NCI-H510A (cell line): ENCODE measurements around the gene CDK11B.

ENCODE experiments used
- DNase-seq: peaks from one replicate; lab custom pipeline; 2025; lab: John Stamatoyannopoulos, UW

The CDK11B gene

GRCh38 chr1:1615256-1616044 lies 43.4 kb downstream of the CDK11B start, which contains the start of gene MIB2:
Gene MIB2 (plus strand): TSS chr1:1615500. CDS start chr1:1623453, 7,953 bp downstream.
- peak; percentile 100 for DNase-seq

DNA sequence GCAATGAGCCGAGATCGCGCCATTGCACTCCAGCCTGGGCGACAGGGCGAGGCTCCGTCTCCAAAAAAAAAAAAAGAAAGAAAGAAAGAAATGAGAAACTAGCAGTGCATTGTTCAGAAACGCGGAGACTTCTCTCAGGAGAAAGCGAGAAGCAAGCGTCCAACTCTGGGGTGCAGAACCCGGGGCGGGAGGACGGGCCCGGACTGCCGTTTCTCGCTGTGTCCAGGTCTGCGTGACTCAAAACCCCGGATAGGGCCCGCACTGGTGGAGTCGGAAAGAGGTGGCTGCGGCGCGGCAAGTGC lies 43.9 kb downstream of the CDK11B start:
- no peak for DNase-seq

- DNase-seq, result no peak
These were observed 44.4 kb downstream of the CDK11B start for GRCh38 chr1:1614204-1614953.

GRCh38 chr1:1613509-1614082 lies 45.2 kb downstream of the CDK11B start:
- no peak for DNase-seq

- peak; percentile 73 for DNase-seq
These were observed 46.8 kb downstream of the CDK11B start for GRCh38 chr1:1612104-1612400.

GRCh38 chr1:1610796-1611195 lies 48.0 kb downstream of the CDK11B start:
- DNase-seq, result no peak

DNA sequence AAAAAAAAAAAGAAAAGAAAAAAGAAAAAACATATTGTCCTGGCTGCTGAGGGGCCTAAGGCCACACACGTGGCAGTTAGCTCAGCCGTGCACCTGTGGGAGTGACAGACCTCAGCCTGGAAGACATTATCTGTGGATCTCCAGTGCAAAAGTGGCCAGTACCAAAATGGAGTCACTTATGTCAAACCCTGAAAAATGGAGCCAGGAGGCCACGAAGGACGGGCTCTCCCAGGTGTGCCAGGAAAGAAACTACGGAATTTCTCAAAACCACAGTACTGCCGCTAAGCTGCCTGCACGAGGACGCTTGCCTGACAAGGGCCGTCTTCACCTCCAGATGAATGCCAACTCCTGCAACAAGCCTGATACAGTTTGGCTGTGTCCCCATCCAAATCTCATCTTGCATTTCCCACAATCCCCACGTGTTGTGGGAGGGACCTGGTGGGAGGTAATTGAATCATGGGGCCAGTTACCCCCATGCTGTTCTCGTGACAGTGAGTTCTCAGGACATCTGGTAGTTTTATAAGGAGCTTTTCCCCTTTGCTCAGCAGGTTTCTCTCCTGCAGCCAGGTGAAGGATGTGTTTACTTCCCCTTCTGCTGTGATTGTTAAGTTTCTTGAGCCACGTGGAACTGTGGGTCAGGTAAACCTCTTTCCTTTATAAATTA lies 48.9 kb downstream of the CDK11B start:
- DNase-seq, result no peak

GRCh38 chr1:1606232-1606631 lies 52.6 kb downstream of the CDK11B start:
- DNase-seq, result no peak

GRCh38 chr1:1605724-1606123 lies 53.1 kb downstream of the CDK11B start:
- no peak for DNase-seq

DNA sequence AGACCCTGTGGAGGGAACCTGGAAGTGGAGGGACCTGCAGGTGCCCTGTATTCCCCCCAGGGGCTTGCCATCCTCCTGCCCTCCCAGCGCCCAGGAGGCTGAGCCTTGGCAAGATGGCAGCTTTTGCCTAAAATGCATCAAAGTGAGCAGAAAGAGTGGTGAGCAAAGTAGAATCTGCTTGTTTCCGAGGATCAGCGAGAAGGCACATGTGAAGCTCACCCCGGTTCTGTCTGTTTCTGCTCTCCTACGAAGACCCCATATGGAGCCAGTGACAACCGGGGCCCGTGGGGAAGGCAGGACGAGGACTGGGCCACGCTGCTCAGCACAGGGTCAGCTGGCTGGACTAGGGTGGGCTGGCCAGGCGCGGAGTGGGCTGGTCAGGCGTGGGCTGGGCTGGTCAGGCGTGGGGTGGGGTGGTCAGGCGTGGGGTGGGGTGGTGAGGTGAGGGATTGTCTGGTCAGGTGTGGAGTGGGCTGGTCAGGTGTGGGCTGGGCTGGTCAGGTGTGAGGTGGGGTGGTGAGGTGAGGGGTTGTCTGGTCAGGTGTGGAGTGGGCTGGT lies 53.7 kb downstream of the CDK11B start:
- no peak for DNase-seq

- no peak for DNase-seq
These were observed 54.3 kb downstream of the CDK11B start for GRCh38 chr1:1604374-1605033.

GRCh38 chr1:1603671-1604373 lies 55.0 kb downstream of the CDK11B start:
- DNase-seq, result no peak

DNA sequence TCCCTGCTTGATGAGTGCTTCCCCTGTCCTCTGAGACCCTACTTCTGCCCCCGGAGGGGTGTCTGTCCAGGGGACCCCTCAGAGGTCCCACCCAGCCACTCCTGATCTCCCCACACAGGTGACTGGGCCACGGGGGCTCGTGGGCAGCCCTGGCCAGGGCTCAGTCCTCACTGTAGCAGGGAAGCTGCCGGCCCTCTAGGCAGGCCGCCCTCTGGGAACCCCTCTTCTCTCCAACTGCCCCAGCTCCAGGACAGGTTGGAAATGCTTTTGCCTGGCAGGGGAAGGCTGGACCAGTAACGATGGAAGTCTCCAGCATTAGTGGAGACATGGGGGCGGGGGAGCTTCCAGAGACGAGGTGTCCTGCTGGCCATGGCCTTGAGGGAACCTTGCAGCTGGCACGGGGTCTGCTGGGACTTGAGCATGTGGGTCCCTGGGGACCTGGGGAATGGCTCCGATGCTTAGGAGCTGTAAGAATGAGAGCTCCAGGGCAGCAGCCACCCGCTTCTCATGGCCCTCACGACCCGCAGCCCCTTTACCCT lies 55.8 kb downstream of the CDK11B start:
- DNase-seq, result no peak

GRCh38 chr1:1602304-1602967 lies 56.4 kb downstream of the CDK11B start:
- DNase-seq, result no peak

DNA sequence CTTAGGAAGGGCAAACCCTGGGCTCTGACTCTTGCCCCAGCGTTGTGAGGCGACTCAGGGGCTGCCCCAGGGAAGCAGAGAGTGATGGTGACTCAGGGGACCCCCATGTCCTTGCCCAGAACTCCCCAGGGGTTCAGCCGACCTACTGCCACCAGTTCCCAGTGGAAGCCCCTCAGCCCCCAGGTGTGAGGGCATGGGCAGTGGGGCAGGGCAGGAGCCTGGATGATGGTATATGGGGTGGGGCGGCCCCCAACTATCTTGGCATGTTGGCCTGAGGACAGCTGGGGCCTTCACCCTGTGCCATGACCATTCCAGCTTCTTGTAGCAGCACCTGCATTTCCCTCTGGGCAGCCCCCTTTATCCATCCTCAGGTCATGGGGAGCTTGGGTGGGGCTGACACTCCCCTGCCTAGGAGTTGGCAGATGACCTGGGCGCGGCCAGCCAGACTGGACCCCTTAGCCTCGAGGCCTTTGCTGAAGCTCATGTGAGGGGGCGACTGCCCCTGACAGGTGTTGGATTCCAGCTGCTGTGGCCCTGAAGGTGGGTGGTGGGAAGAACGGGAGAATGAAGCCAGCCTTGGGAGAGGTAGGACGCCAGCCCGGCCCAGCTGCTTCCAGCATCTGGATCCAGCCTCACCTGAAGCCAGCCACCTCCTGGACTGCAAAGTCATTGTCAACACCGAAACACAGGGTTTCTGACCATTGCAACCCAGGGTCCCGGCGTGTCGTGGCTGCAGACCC lies 57.1 kb downstream of the CDK11B start:
- DNase-seq, result no peak

GRCh38 chr1:1600861-1601563 lies 57.8 kb downstream of the CDK11B start:
- DNase-seq, result no peak

DNA sequence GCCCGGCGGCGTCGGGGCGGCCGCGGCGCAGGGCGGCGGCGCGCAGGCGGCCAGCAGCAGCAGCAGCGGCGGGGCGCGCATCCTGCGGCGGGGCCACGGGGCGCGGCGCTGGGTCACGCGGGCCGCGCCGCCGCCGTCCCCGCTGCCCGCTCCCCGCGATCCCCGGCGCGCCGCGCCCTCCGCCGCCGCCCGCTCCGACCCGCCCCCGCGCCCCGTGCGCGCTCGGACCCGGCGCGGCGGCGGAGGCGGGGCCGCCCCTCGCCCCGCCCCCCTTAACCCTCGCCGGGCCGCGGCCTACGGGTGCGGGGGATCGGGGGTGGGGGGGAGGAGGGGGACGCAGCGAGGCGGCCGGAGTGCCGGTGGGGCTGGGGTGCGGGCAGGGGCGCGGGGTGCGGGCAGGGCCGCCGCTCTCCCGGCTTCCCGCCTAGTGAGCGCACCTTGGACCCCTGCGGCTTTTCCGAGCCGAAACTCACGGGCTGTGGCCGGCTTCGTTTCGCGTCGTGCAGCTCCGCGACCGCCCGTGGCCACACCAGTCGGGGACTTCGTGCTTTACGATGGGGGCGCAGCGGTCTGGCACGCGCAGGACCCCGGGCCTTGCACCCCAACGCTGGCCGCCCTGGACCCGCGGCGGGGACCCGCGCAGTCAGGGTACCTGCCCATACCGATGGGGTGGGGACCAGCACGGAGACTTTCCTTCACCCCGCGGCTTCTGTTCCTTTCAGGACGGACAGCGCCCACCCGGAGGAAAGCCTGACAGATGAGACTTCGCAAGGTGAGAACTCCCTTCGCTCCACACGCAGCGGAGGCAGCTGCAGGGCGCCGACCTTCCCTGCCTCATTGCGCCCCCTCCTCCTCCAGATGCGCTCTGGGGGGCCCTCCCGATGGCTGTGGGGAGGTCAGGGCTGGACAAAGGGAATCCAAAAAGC lies 58.6 kb downstream of the CDK11B start, which contains the start of gene FNDC10:
TSS of gene FNDC10 (minus strand) at position 201 of the 926 bp plus-strand sequence. CDS start at position 81, 120 bp downstream.
- DNase-seq, result no peak
